ENCODE measurements around the gene VWA5B2. TPM values are rescaled to one million over a fixed set of nuclear protein-coding genes. Genes with fewer than 3 reads are reported as not detected.

VWA5B2 gene
- 1.3 TPM in 1 of 2 replicates, not detected in the other for total RNA-seq (ENCODE audit: low replicate concordance)

GRCh38 chr3:184229394-184230080, at the start of gene VWA5B2:
Gene VWA5B2 (plus strand): TSS chr3:184229585. CDS start chr3:184230529, 944 bp downstream.

GRCh38 chr3:184186184-184186901, 43.0 kb upstream of the VWA5B2 start, which contains the start of gene ABCF3:
Gene ABCF3 (plus strand): TSS chr3:184186199. CDS start chr3:184186208, 9 bp downstream.

GRCh38 chr3:184248454-184249411, 19.3 kb downstream of the VWA5B2 start, which contains the start of gene ALG3:
Gene ALG3 (minus strand): TSS chr3:184248962. CDS start chr3:184248940, 22 bp downstream.

GRCh38 chr3:184249412-184250166, 20.2 kb downstream of the VWA5B2 start, which contains the start of gene EEF1AKMT4:
Gene EEF1AKMT4 (plus strand): TSS chr3:184249672. CDS start chr3:184249695, 23 bp downstream.

GRCh38 chr3:184261270-184261853, 32.0 kb downstream of the VWA5B2 start, which contains the start of gene CAMK2N2:
Gene CAMK2N2 (minus strand): TSS chr3:184261553. CDS start chr3:184261285, 268 bp downstream.

GRCh38 chr3:184275961-184276910, 46.9 kb downstream of the VWA5B2 start, which contains the start of gene ECE2:
Gene ECE2 (plus strand): TSS chr3:184276022. CDS start chr3:184276154, 132 bp downstream.

Other genes starting within 250 kb of the VWA5B2 start
- 13.0 and 20.1 TPM in 2 replicates for gene ABCC5, start 211.7 kb upstream of the VWA5B2 start, total RNA-seq (ENCODE audit: low replicate concordance)
- gene HTR3D, start 197.8 kb upstream of the VWA5B2 start, total RNA-seq (ENCODE audit: low replicate concordance), result not detected in 2 replicates
- not detected in 2 replicates for gene HTR3C, start 176.5 kb upstream of the VWA5B2 start, total RNA-seq (ENCODE audit: low replicate concordance)
- not detected in 2 replicates for gene HTR3E, start 132.5 kb upstream of the VWA5B2 start, total RNA-seq (ENCODE audit: low replicate concordance)
- gene EIF2B5, start 94.2 kb upstream of the VWA5B2 start, total RNA-seq (ENCODE audit: low replicate concordance), result 31.4 and 35.0 TPM in 2 replicates
- 35.6 and 48.4 TPM in 2 replicates for gene DVL3, start 74.2 kb upstream of the VWA5B2 start, total RNA-seq (ENCODE audit: low replicate concordance)
- gene AP2M1, start 54.7 kb upstream of the VWA5B2 start, total RNA-seq (ENCODE audit: low replicate concordance), result 739 and 849 TPM in 2 replicates
- 51.6 and 85.5 TPM in 2 replicates for gene ABCF3, start 43.4 kb upstream of the VWA5B2 start, total RNA-seq (ENCODE audit: low replicate concordance)
- 23.9 and 32.4 TPM in 2 replicates for gene ALG3, start 19.4 kb downstream of the VWA5B2 start, total RNA-seq (ENCODE audit: low replicate concordance)
- 1.6 and 4.3 TPM in 2 replicates for gene EEF1AKMT4, start 20.1 kb downstream of the VWA5B2 start, total RNA-seq (ENCODE audit: low replicate concordance)
- 0.12 and 0.23 TPM in 2 replicates for gene CAMK2N2, start 32.0 kb downstream of the VWA5B2 start, total RNA-seq (ENCODE audit: low replicate concordance)
- gene ECE2, start 46.4 kb downstream of the VWA5B2 start, total RNA-seq (ENCODE audit: low replicate concordance), result not detected in 2 replicates
- 574 and 714 TPM in 2 replicates for gene PSMD2, start 69.7 kb downstream of the VWA5B2 start, total RNA-seq (ENCODE audit: low replicate concordance)
- gene EIF4G1, start 85.0 kb downstream of the VWA5B2 start, total RNA-seq (ENCODE audit: low replicate concordance), result 280 and 290 TPM in 2 replicates
- gene FAM131A, start 108.0 kb downstream of the VWA5B2 start, total RNA-seq (ENCODE audit: low replicate concordance), result 15.0 and 16.9 TPM in 2 replicates
- gene CLCN2, start 132.0 kb downstream of the VWA5B2 start, total RNA-seq (ENCODE audit: low replicate concordance), result 1.7 and 3.5 TPM in 2 replicates
- 75.2 and 83.0 TPM in 2 replicates for gene POLR2H, start 132.1 kb downstream of the VWA5B2 start, total RNA-seq (ENCODE audit: low replicate concordance)
- gene THPO, start 148.6 kb downstream of the VWA5B2 start, total RNA-seq (ENCODE audit: low replicate concordance), result 0.12 TPM in 1 of 2 replicates, not detected in the other
- 0.08 and 1.4 TPM in 2 replicates for gene CHRD, start 150.5 kb downstream of the VWA5B2 start, total RNA-seq (ENCODE audit: low replicate concordance)